Activated naive CD8-positive, alpha-beta T cell treated with anti-CD3 and anti-CD28 coated beads for 36 hours (primary cell): ENCODE results near the gene SAMM50. TPM values are rescaled to one million over a fixed set of nuclear protein-coding genes. Genes with fewer than 3 reads are reported as not detected.

Experiments
- DNase-seq: peaks from one replicate; pipeline ENCODE4 v3.0.0; 2021
- H3K27ac Mint-ChIP-seq: one replicate; pipeline ENCODE4 v1.8.0; 2022; ENCODE audit warnings: mild to moderate bottlenecking, moderate library complexity, mixed read lengths
- H3K27me3 Mint-ChIP-seq: one replicate; pipeline ENCODE4 v1.8.0; 2022; ENCODE audit warnings: mild to moderate bottlenecking, mixed read lengths
- H3K36me3 Mint-ChIP-seq: one replicate; pipeline ENCODE4 v1.8.0; 2021; ENCODE audit warnings: mild to moderate bottlenecking, mixed read lengths
- H3K4me1 Mint-ChIP-seq: one replicate; pipeline ENCODE4 v1.8.0; 2021; ENCODE audit warnings: mixed read lengths
- H3K4me3 Mint-ChIP-seq: one replicate; pipeline ENCODE4 v1.8.0; 2022; ENCODE audit warnings: mild to moderate bottlenecking, moderate library complexity, mixed read lengths
- H3K9me3 Mint-ChIP-seq: one replicate; pipeline ENCODE4 v1.8.0; 2022; ENCODE audit warnings: mixed read lengths
- total RNA-seq, 2 experiments: library from RNA; stranded (reverse); gene quantifications; one replicate each; pipeline ENCODE4 v1.2.3, GENCODE V29; 2021

The SAMM50 gene
- total RNA-seq, 2 experiments from 2014 or later = 59.0 to 62.3 TPM

DNA sequence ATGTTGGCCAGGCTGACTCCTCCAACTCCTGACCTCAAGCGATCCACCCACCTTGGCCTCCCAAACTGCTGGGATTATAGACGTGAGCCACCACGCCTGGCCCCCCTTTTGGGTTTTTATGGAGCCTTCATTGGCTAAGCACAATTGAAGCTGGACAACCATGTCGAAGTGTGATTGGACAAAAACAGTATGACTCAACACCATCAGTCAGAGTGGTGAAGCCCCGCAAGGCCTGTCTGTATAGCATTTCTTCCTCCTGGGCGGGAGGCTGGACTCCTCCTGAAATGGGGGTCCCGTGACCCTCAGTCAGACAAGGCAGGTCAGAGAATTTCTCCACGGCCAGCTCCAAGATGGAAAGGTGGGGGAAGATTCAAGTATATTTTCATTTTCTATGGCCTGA is 65.7 kb downstream of the SAMM50 start:
- Mint-ChIP-seq H3K36me3 (peaks cover 37% of the 10 kb centered on the region), H3K9me3 (no peaks in the 10 kb centered on the region), H3K27me3 (peaks cover 12% of the 10 kb centered on the region), H3K27ac (no peak overlapping the region), H3K4me3 (peak overlapping the region; percentile 42), H3K4me1 (peaks cover 23% of the 10 kb centered on the region)
- no peak for DNase-seq

DNA sequence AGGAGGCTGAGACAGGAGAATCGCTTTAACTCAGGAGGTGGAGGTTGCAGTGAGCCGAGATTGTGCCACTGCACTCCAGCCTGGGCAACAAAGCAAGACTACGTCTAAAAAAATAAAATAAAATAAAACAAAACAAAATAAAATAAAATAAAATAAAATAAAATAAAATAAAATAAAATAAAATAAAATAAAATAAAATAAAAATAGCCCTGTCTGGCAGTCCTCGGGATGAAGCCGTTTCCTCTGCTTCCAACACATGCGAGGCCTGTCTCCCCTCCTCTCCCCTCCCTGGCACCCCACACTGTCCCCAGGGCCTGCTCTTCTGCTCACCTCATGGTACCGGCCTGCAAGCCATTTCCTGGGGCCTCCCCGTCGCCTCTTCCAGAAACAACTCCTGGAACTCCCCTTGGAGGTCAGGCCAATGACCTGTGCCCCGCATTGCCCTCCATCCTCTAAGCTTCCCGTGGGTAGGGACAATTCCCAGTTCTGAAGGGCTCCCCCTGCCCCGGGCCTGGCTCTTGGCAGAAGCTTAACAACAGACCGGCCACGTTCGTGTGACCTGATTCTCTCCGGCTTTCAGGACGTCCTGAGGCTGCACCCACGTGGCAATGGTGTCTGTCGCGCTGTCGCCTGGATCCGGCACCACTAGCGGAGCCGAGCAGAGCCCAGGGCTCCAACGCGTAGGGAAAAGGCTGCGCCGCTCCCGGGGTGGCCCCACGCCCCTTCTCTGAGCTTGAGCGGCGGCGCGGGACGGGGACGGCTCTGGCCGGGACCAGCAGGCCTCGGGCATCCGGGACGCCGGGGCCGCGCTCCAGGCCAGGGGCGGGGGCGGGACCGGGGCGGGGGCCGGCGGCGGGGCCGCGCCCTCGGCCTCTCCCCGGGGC is 68.4 kb downstream of the SAMM50 start:
- DNase-seq = peak; percentile 67
- peaks cover 39% of the 10 kb centered on the region for H3K4me1 Mint-ChIP-seq
- H3K27me3 Mint-ChIP-seq = peaks cover 23% of the 10 kb centered on the region
- H3K9me3 Mint-ChIP-seq = no peaks in the 10 kb centered on the region
- peak overlapping the region; percentile 93 for H3K27ac Mint-ChIP-seq
- H3K36me3 Mint-ChIP-seq = peaks cover 49% of the 10 kb centered on the region
- peak overlapping the region; percentile 87 for H3K4me3 Mint-ChIP-seq

DNA sequence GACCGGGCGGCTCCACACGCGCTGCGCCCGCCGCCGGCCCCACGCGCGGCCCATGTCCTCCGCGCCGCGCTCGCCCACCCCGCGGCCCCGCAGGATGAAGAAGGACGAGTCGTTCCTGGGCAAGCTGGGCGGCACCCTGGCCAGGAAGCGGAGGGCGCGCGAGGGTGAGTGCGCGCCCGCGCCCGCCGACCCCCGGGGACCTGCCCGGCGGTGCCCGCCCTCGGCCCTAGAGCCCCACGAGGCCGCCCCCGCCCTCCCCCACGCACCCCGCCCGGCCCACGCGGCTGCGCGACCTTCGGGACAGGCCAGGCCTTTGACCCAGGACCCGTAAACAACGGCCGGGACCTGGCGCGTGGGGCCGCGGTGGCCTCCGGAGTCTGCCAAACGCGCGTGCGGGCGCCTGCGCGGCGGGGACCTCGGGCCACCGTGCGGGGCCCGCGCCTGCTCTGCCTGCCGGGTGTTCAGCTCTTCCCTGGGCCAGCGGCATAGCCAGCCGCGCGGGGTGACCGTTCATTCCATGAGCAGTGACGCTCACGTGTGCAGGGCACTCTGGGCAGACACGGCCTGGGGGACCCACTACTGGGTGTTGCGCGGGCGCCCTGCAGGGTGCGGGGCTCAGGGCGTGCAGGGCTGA is 69.2 kb downstream of the SAMM50 start, which contains the start of gene PARVB:
PARVB (plus strand) TSS at position 15 of the 634 bp plus-strand sequence; CDS start at position 53, 38 bp downstream.
- peak within 1 kb of the TSS; percentile 98 for H3K27ac Mint-ChIP-seq
- peaks cover 23% of the 10 kb centered on the region for H3K27me3 Mint-ChIP-seq
- no peaks in the 10 kb centered on the region for H3K9me3 Mint-ChIP-seq
- H3K36me3 Mint-ChIP-seq = peaks cover 50% of the 10 kb centered on the region
- peak; percentile 49 for DNase-seq
- H3K4me1 Mint-ChIP-seq = peaks cover 42% of the 10 kb centered on the region
- H3K4me3 Mint-ChIP-seq = peak within 1 kb of the TSS; percentile 92

DNA sequence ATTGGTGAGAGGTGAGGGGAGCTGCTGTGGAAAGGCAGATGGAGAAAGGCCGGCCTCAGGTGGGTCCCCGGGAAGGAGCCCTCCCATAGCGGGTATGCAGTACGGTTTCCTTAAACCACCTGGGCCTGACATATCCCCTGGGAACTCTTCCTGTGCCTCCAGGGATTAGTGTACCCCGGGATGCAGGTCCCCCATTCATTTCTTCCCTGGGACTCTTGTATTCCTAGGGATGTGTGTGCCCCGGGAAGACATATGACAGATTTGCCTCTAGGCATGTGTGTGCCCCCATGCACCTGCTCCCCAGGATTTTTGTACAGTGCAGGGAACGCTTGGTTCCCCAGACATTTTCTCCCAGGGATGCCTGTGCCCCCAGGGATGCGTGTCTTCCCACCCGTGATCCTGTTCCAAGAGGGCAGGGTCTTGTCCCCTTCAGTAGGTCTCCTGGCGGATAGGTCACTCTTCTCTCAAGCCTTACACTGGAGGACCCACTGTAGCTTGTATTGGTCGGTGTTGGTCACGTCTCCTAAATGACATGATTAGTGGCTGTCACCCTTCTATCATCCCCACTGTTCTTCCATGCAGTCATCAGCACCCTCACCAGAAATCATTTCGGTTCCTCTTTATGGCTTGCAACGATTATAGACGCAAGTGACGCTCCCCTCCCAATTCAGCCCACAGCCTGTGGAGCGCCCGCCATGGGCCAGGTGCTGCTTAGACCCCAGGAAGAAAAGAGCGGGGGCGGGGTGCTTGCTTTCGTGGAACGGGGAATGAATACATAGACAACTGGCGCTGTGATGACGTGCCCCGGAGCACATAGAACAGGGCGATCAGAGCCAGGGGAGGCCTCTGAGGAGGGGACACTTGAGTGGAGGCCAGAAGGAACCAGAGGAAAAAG is 70.2 kb downstream of the SAMM50 start:
- H3K36me3 Mint-ChIP-seq = peaks cover 45% of the 10 kb centered on the region

DNA sequence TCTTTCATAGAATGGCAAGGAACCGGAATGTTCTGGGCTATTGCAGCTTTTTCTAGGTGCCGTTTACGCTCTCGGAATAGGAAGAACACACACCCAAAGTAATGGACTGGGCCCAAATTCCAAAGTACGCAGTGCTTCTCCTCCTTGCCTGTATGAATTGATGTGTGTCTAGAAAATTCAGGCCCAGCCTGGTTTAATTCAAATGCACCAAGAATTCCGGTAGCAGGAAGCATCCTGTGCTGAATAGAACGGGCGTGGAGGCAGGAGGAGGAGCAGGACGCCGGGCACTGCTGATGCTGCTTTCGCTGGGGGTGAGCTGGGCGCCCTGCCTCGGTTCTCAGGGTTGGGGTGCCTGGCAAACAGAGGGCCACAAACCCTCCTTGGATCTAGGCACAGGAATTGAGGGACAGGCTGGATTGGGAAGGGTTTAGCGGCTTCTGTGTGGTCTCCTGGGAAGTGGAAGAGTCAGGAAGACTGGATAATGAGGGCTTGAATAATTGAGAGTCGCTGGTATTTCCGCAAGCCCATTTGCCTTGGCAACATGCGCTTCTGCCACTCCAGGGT is 70.9 kb downstream of the SAMM50 start:
- H3K27me3 Mint-ChIP-seq = peaks cover 23% of the 10 kb centered on the region
- peaks cover 45% of the 10 kb centered on the region for H3K4me1 Mint-ChIP-seq
- peak overlapping the region; percentile 92 for H3K4me3 Mint-ChIP-seq
- H3K27ac Mint-ChIP-seq = peak overlapping the region; percentile 98
- no peak for DNase-seq
- no peaks in the 10 kb centered on the region for H3K9me3 Mint-ChIP-seq
- H3K36me3 Mint-ChIP-seq = peaks cover 41% of the 10 kb centered on the region

More for the DNA sequence above, 70.2 kb downstream of the SAMM50 start:
- peak overlapping the region; percentile 92 for H3K4me3 Mint-ChIP-seq
- peak; percentile 13 for DNase-seq
- peaks cover 23% of the 10 kb centered on the region for H3K27me3 Mint-ChIP-seq
- peaks cover 42% of the 10 kb centered on the region for H3K4me1 Mint-ChIP-seq
- peak overlapping the region; percentile 98 for H3K27ac Mint-ChIP-seq
- H3K9me3 Mint-ChIP-seq = no peaks in the 10 kb centered on the region

DNA sequence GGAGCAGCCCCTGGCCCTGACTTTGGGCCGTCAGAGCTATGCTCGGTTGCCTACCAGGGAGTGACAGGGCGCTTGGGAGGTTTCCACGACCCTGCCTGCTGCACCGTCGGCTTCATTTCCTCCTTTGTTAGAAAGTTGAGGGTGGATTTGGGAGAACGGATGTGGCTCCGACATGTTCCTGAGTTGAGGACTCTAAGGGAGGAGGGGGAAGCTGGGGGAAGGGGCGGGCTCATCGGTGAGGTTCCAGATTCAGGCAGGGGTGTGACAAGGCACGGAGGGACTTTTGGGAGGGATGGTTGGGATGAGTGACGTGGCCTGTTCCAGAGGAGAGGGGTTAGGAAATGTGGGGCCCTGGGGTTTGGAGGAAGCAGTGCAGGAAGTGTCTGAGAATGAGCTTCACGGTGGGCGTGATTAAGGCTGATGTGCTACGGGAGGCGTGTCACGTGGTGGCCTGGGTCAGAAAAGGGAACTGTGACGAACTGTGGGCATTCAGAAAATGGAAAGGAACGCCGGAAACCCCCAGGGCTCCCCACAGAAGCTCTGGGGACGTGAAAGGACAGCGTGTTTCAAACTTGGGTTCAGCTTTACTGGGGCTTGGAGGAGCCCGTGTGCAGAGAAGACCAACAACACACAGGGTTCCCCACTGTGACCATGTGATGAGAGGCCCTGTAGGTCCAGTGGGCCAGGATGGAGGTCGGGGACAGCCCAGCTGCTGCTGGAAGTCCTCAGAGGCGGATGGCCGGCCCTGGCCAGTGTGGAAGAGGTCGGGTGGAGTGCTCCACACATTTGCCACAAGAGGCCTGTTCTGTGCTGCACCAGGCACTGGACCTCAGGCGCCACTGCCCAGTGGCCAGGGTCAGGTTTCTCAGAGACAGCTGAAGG is 71.6 kb downstream of the SAMM50 start:
- peaks cover 46% of the 10 kb centered on the region for H3K4me1 Mint-ChIP-seq
- H3K36me3 Mint-ChIP-seq = peaks cover 43% of the 10 kb centered on the region

DNA sequence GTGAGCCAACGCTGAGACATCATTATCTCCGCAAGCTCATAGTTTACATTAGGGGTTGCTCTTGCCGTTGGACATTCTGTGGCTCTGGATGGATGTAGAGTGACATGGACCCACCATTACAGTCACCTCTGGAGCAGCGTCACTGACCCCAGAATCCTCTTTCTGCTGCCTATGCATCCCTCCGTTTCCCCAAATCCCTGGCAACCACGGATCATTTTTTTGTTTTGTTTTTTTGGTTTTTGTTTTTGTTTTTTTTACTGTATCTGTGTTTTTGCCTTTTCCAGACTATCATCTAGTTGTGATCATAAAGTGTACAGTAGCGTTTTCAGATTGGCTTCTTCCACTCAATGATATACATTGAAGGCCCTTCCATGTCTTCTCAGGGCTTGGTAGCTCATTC is 72.8 kb downstream of the SAMM50 start:
- peaks cover 39% of the 10 kb centered on the region for H3K36me3 Mint-ChIP-seq
- peak overlapping the region; percentile 2 for H3K27ac Mint-ChIP-seq
- peaks cover 45% of the 10 kb centered on the region for H3K4me1 Mint-ChIP-seq
- DNase-seq = no peak
- no peaks in the 10 kb centered on the region for H3K9me3 Mint-ChIP-seq
- no peak overlapping the region for H3K4me3 Mint-ChIP-seq
- peaks cover 23% of the 10 kb centered on the region for H3K27me3 Mint-ChIP-seq

More for the DNA sequence above, 71.6 kb downstream of the SAMM50 start:
- Mint-ChIP-seq H3K27ac (peak overlapping the region; percentile 98), H3K27me3 (peaks cover 23% of the 10 kb centered on the region), H3K9me3 (no peaks in the 10 kb centered on the region), H3K4me3 (peak overlapping the region; percentile 92)
- DNase-seq = peak; percentile 80

DNA sequence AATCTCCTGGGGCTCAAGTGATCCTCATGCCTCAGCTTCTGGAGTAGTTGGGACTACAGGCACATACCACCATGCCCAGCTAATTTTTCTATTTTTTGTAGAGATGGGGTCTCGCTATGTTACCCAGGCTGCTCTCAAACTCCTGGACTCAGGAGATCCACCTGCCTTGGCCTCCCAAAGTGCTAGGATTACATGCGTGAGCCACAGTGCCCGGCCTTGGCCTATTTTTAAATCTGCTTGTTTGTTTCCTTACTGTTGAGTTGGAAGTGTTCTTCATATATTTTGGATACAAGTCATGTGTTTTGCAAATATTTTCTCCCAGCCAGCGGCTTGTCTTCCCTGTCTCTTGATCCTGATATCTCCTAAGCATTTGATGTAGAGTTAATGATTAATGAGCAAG is 73.8 kb downstream of the SAMM50 start:
- Mint-ChIP-seq H3K36me3 (peaks cover 34% of the 10 kb centered on the region), H3K27ac (no peak overlapping the region), H3K4me1 (peaks cover 45% of the 10 kb centered on the region), H3K27me3 (peaks cover 20% of the 10 kb centered on the region), H3K9me3 (no peaks in the 10 kb centered on the region), H3K4me3 (no peak overlapping the region)
- DNase-seq = no peak

DNA sequence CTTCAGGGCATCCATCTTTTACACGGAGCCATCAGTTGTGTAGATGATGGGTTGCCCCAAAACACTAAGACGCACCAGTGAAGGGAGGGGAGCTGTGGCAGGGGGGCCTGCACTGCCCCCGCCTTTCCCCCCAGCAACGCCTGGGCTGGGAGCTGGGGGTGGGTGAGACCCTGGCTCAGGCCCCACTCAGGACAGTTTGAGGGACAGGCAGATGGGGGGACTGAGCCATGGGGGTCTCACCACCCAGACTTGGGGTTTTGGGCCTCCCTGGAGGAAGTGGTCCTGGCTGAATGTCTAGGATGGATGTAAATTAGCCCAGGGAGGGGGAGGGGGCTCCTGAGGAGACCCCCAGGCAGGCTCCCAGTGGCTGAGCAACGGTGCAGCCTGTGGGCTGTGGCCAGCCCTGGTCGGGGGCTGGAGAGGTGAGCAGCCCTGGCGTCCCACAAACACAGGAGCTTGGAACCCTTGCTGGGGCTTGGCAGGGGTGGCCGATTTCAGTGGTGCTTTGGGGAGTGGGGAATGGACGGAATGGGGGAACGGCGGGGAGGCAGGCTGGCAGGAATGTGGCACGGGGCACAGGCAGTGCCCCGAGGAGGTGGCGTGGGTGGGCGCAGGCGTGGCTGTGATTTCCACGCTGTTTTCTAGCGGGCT is 74.9 kb downstream of the SAMM50 start:
- no peak for DNase-seq
- H3K27ac Mint-ChIP-seq = no peak overlapping the region
- no peak overlapping the region for H3K4me3 Mint-ChIP-seq
- H3K36me3 Mint-ChIP-seq = peaks cover 32% of the 10 kb centered on the region
- peaks cover 43% of the 10 kb centered on the region for H3K4me1 Mint-ChIP-seq
- H3K27me3 Mint-ChIP-seq = peaks cover 17% of the 10 kb centered on the region
- H3K9me3 Mint-ChIP-seq = no peaks in the 10 kb centered on the region

DNA sequence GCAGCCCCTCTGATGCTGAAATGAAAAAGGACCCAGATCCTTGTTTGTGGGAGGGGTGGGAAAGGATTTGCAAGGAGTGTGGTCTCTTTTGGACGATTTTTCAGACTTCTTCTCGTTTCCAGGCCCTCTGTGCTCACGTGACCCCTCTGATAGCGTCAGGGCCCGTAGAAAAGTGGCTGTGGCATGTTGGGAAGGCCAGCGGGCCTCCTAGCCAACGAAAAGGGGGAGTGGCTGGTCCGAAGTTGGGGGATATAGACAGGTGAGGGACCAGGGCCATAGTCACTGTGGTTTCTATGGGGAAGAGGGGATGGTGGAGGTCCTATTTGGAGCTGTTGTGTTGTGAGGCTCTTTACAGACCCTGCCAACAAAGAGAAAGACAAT is 75.5 kb downstream of the SAMM50 start:
- Mint-ChIP-seq H3K4me1 (peaks cover 39% of the 10 kb centered on the region), H3K4me3 (no peak overlapping the region), H3K27me3 (peaks cover 12% of the 10 kb centered on the region), H3K9me3 (no peaks in the 10 kb centered on the region), H3K27ac (peak overlapping the region; percentile 47), H3K36me3 (peaks cover 29% of the 10 kb centered on the region)
- no peak for DNase-seq

DNA sequence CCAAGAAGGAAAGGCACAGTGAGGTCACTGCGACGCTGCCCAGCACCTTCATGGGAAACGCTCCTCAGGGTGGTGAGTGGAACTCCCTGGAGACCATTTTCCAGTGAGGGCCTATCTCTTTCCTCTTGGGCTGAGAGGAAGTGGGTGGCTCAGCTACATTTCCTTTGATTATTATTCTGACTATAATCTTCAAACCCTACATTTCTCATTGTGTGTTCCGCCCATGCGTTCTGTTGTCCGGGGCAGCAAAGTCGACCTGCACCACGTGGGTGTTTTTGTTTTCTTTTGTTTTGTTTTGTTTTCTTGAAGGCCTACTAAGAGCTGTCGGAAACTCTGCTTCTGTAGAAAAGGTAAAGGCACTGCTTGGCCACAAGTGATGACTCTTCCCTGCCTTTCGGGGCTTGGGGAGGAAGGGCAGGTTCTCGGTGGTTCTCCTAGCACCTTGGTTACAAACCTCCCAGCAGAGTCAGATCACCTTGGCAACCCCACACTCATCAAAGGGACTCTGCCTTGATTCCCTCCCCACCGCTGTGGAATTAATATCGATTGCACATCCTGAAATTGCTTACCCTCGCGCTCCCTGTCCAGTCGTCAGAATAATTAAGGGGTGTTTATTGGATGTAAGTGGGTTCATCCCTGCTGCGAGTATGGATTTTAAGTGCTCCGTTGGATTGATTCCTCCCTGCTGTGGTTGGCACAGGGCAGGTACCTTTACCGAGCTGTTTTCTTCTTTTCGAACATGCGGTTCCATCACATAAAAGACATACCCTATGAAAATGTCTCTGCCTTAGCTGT is 76.1 kb downstream of the SAMM50 start:
- DNase-seq = peak; percentile 16
- H3K4me1 Mint-ChIP-seq = peaks cover 32% of the 10 kb centered on the region
- H3K36me3 Mint-ChIP-seq = peaks cover 22% of the 10 kb centered on the region
- H3K27me3 Mint-ChIP-seq = peaks cover 8% of the 10 kb centered on the region
- peak overlapping the region; percentile 47 for H3K27ac Mint-ChIP-seq
- peak overlapping the region; percentile 33 for H3K4me3 Mint-ChIP-seq
- H3K9me3 Mint-ChIP-seq = no peaks in the 10 kb centered on the region

DNA sequence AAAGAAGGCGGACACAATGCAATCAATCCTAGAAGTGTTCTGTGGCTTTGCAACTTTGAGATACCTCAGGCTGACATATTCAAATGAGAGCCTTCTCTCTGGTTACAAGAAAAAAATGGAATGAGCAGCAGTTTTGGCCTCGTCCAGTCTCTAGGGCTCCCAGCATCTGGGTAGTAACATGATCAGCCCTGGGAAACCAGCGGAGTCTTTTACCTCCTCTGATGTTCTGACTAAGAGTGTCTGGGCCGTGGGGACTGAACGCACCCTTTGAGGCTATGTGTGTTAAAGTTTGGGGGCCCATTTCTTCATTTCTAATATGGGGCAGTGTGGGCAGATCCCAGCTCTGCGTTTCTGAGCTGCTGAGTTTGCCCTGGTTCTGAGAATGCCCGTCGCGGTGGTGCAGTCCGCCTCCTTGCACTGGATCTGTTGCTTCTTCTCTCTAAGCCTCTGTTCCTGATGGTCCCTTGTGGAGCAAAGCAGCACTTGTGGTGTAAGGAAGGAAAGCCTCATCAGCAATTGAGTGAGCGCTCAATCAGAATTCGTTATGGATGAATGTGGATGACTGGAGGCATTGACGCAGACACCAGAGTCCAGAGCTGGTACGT is 77.0 kb downstream of the SAMM50 start:
- H3K27ac Mint-ChIP-seq = no peak overlapping the region
- DNase-seq = no peak
- peaks cover 15% of the 10 kb centered on the region for H3K36me3 Mint-ChIP-seq
- H3K4me1 Mint-ChIP-seq = peaks cover 24% of the 10 kb centered on the region
- H3K9me3 Mint-ChIP-seq = no peaks in the 10 kb centered on the region
- no peaks in the 10 kb centered on the region for H3K27me3 Mint-ChIP-seq
- no peak overlapping the region for H3K4me3 Mint-ChIP-seq
